Fibroblast of mammary gland (primary cell): Measurements from ENCODE around the gene LRRC66.

Experiments
- DNase-seq: peaks from one replicate; pipeline ENCODE4 v3.0.0-alpha.2; 2010; ENCODE audit warnings: low read depth
- H3K4me3 ChIP-seq: 2 replicates; pipeline ENCODE4 v1.5.1; 2011; ENCODE audit warnings: low read depth, mild to moderate bottlenecking, low read length, moderate library complexity; ENCODE audit not compliant: control insufficient read depth
- CTCF ChIP-seq: conservative IDR thresholded peaks from 2 replicates; pipeline ENCODE4 v1.5.1; 2011; ENCODE audit warnings: low read depth, low read length, inconsistent platforms; ENCODE audit not compliant: control insufficient read depth, insufficient read depth

LRRC66 gene

GRCh38 chr4:52052475-52052780, 32.3 kb upstream of the LRRC66 start:
- no peak for TF ChIP-seq CTCF
- no peak for DNase-seq
- H3K4me3 ChIP-seq = peak overlapping the region; percentile 73

GRCh38 chr4:52051615-52052474, 31.7 kb upstream of the LRRC66 start:
- peak; percentile 85 for DNase-seq
- no peak for TF ChIP-seq CTCF
- H3K4me3 ChIP-seq = peak overlapping the region; percentile 73

GRCh38 chr4:52051213-52051614, 31.1 kb upstream of the LRRC66 start, which contains the start of gene SPATA18:
Gene SPATA18, plus strand, starts transcription at chr4:52051304. Its CDS starts 401 bp downstream, at chr4:52051705.
- DNase-seq = peak; percentile 10
- TF ChIP-seq CTCF = no peak
- H3K4me3 ChIP-seq = peak within 1 kb of the TSS; percentile 73

- H3K4me3 ChIP-seq = no peak overlapping the region
- no peak for TF ChIP-seq CTCF
- DNase-seq = no peak
These were observed 29.1 kb upstream of the LRRC66 start for GRCh38 chr4:52049266-52049665.

- no peak for TF ChIP-seq CTCF
- no peak for DNase-seq
These were observed 24.9 kb upstream of the LRRC66 start for GRCh38 chr4:52045028-52045427.

GRCh38 chr4:52038103-52038912, 18.1 kb upstream of the LRRC66 start, which contains the start of gene SGCB:
Gene SGCB, minus strand, starts transcription at chr4:52038299. Its CDS starts 40 bp downstream, at chr4:52038259.
- TF ChIP-seq CTCF = no peak
- peak within 1 kb of the TSS; percentile 78 for H3K4me3 ChIP-seq
- peak; percentile 31 for DNase-seq

More at GRCh38 chr4:52045028-52045427, 24.9 kb upstream of the LRRC66 start:
- H3K4me3 ChIP-seq = no peak overlapping the region
